Coronary artery (tissue), 2 donors: ENCODE measurements around the gene MFSD6.

Source experiments
- DNase-seq: peaks from one replicate; pipeline ENCODE4 v3.0.0-alpha.2; 2017; ENCODE audit warnings: low spot score
- H3K27ac ChIP-seq, 2 donors: fragments of 200-600 bp; sonication (generic); one replicate each; pipeline ENCODE4 v1.5.1; 2016 to 2019
- H3K4me3 ChIP-seq: fragments of 200-600 bp; sonication (generic); 2 replicates; pipeline ENCODE4 v1.5.1; 2016; ENCODE audit warnings: mild to moderate bottlenecking, moderate library complexity
- CTCF ChIP-seq: fragments of 200-600 bp; sonication (generic); IDR thresholded peaks from one replicate; pipeline ENCODE4 v1.5.1; 2019; ENCODE audit warnings: antibody characterized with exemption

The MFSD6 gene

GRCh38 chr2:190447766-190448165 is 39.6 kb downstream of the MFSD6 start:
- no peak overlapping the region for H3K27ac ChIP-seq
- TF ChIP-seq CTCF, result no peak
- no peak for DNase-seq
- no peak overlapping the region for H3K4me3 ChIP-seq

GRCh38 chr2:190449925-190450324 is 41.8 kb downstream of the MFSD6 start:
- Histone ChIP-seq H3K27ac (no peak overlapping the region), H3K4me3 (no peak overlapping the region)
- no peak for TF ChIP-seq CTCF
- DNase-seq, result no peak

- DNase-seq, result no peak
- no peak for TF ChIP-seq CTCF
- Histone ChIP-seq H3K27ac (no peak overlapping the region), H3K4me3 (no peak overlapping the region)
Observed at GRCh38 chr2:190450363-190450762, 42.2 kb downstream of the MFSD6 start.

GRCh38 chr2:190451561-190452176 is 43.5 kb downstream of the MFSD6 start:
- no peak for TF ChIP-seq CTCF
- no peak overlapping the region for H3K27ac ChIP-seq
- DNase-seq, result no peak
- H3K4me3 ChIP-seq, result no peak overlapping the region

GRCh38 chr2:190452433-190452832 is 44.3 kb downstream of the MFSD6 start:
- DNase-seq, result no peak
- no peak for TF ChIP-seq CTCF
- Histone ChIP-seq H3K27ac (no peak overlapping the region), H3K4me3 (no peak overlapping the region)

GRCh38 chr2:190454795-190455194 is 46.6 kb downstream of the MFSD6 start:
- TF ChIP-seq CTCF, result no peak
- DNase-seq, result no peak
- Histone ChIP-seq H3K27ac (no peak overlapping the region), H3K4me3 (no peak overlapping the region)

- DNase-seq, result no peak
- Histone ChIP-seq H3K27ac (no peak overlapping the region), H3K4me3 (no peak overlapping the region)
- TF ChIP-seq CTCF, result no peak
Observed at GRCh38 chr2:190455358-190456095, 47.4 kb downstream of the MFSD6 start.
